Large intestine (tissue), 12 donors: Measurements from ENCODE around the gene KRTAP1-5. TPM values are rescaled to one million over a fixed set of nuclear protein-coding genes. Genes with fewer than 3 reads are reported as not detected.
"Not testable (repeated sequence)": the region's sequence is repeated elsewhere in the genome, so short reads cannot be mapped to it uniquely, and the experiment has no call there.

Experiments
- DNase-seq, 2 donors: peaks; one replicate each; pipeline versions ENCODE4 v3.0.0 to v3.0.0-alpha.2; 2013
- H3K27ac ChIP-seq: one replicate; pipeline ENCODE4 v1.5.1; 2013; ENCODE audit warnings: low read length
- H3K27me3 ChIP-seq: 2 replicates; pipeline ENCODE4 v1.6.1; 2013; ENCODE audit warnings: low read length; ENCODE audit not compliant: control insufficient read depth, insufficient read depth
- H3K36me3 ChIP-seq: 2 replicates; pipeline ENCODE4 v1.6.1; 2013; ENCODE audit warnings: low read length; ENCODE audit not compliant: control insufficient read depth, insufficient read depth
- H3K4me1 ChIP-seq: one replicate; pipeline ENCODE4 v1.6.1; 2013; ENCODE audit warnings: low read length; ENCODE audit not compliant: control insufficient read depth, insufficient read depth
- H3K4me3 ChIP-seq: one replicate; pipeline ENCODE4 v1.5.1; 2013; ENCODE audit warnings: low read length
- H3K9me3 ChIP-seq: one replicate; pipeline ENCODE4 v1.6.1; 2013; ENCODE audit warnings: mild to moderate bottlenecking, low read depth, low read length, moderate library complexity; ENCODE audit not compliant: control insufficient read depth
- WGBS: methylation state at CpG from one replicate; pipeline ENCODE4 v1.1.5; 2013; ENCODE audit warnings: low lambda C conversion rate; ENCODE audit not compliant: insufficient coverage; 5-methylcytosine and 5-hydroxymethylcytosine counted together
- long read RNA-seq, 11 donors: transcript quantifications; one replicate each; lab custom pipeline, GENCODE V29; 2026
- polyA plus RNA-seq: library from polyadenylated mRNA; unstranded; fragments of 120-200 nt; gene quantifications from one replicate; pipeline ENCODE4 v1.2.1, GENCODE V29; 2013

The KRTAP1-5 gene
- not detected for polyA plus RNA-seq
- long read RNA-seq, donor 1: 0 reads
- long read RNA-seq, donor 2: 0 reads
- long read RNA-seq, donor 3: 0 reads
- long read RNA-seq, donor 4: 0 reads
- long read RNA-seq, donor 5: 0 reads
- long read RNA-seq, donor 6: 0 reads
- long read RNA-seq, donor 7: 0 reads
- long read RNA-seq, donor 8: 0 reads
- long read RNA-seq, donor 9: 0 reads
- long read RNA-seq, donor 10: 0 reads
- long read RNA-seq, donor 11: 0 reads

GRCh38 chr17:41026715-41027471 is at the start of gene KRTAP1-5:
Gene KRTAP1-5 (minus strand): TSS chr17:41027208. CDS start chr17:41027155, 53 bp downstream.
- no peaks in the 10 kb centered on the region for H3K9me3 ChIP-seq
- no peaks in the 10 kb centered on the region for H3K27me3 ChIP-seq
- no peaks in the 10 kb centered on the region for H3K4me1 ChIP-seq
- H3K27ac ChIP-seq: no peak within 1 kb of the TSS
- H3K36me3 ChIP-seq: no peaks in the 10 kb centered on the region
- 64% methylated on average over 2 of the region's 9 CpGs for WGBS
- DNase-seq: no peak
- no peak within 1 kb of the TSS for H3K4me3 ChIP-seq

DNA sequence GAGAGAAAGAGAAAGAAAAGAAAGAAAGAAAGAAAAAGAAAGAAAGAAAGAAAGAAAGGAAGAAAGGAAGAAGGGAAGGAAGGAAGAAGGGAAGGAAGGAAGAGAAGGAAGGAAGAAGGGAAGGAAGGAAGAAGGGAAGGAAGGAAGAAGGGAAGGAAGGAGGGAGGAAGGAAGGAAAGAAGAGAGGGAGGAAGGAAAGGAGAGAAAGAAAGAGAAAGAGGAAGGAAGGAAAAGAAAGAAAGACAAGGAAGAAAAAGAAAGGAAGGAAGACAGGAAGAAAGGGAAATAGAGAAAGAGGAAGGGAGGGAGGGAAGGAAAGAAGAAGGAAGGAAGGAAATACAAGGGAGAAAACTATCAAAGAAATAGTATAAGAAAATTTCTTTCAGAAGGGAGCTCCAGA is 49.8 kb upstream of the KRTAP1-5 start:
- Histone ChIP-seq H3K36me3 (no peaks in the 10 kb centered on the region), H3K27ac (no peak overlapping the region), H3K9me3 (no peaks in the 10 kb centered on the region), H3K4me3 (no peak overlapping the region), H3K27me3 (peaks cover 4% of the 10 kb centered on the region), H3K4me1 (no peaks in the 10 kb centered on the region)
- DNase-seq: no peak

DNA sequence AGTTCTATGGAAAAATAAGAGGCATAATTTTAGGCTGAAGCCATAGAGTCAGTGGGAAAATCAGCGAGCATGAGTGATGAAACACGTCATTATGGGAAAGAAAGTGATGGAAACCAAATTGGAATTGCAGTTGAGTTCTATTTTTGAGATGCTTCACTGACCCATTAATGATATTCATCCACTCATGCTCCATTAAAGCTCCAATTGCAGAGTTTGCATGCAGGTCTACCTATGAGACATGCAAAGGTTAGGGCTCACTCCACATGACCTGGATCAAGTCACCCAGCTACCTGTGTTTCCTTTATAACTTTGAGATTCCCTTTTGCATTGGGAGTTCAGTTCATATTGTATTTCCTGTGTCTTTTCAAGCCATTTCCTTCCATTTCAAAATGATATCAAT is 46.7 kb upstream of the KRTAP1-5 start:
- H3K27me3 ChIP-seq: peaks cover 4% of the 10 kb centered on the region
- WGBS: no CpG with 5 or more reads among the region's 2 CpGs

GRCh38 chr17:41071606-41072360 is 44.8 kb upstream of the KRTAP1-5 start:
- Histone ChIP-seq H3K27ac (no peak overlapping the region), H3K27me3 (peaks cover 4% of the 10 kb centered on the region), H3K36me3 (no peaks in the 10 kb centered on the region), H3K4me1 (no peaks in the 10 kb centered on the region), H3K4me3 (no peak overlapping the region), H3K9me3 (no peaks in the 10 kb centered on the region)
- DNase-seq: peak in 1 of 2 donors; percentile 2
- WGBS: no CpG with 5 or more reads among the region's 5 CpGs

More for the DNA sequence above, 46.7 kb upstream of the KRTAP1-5 start:
- Histone ChIP-seq H3K4me3 (no peak overlapping the region), H3K4me1 (no peaks in the 10 kb centered on the region), H3K9me3 (no peaks in the 10 kb centered on the region), H3K27ac (no peak overlapping the region), H3K36me3 (no peaks in the 10 kb centered on the region)
- no peak for DNase-seq

DNA sequence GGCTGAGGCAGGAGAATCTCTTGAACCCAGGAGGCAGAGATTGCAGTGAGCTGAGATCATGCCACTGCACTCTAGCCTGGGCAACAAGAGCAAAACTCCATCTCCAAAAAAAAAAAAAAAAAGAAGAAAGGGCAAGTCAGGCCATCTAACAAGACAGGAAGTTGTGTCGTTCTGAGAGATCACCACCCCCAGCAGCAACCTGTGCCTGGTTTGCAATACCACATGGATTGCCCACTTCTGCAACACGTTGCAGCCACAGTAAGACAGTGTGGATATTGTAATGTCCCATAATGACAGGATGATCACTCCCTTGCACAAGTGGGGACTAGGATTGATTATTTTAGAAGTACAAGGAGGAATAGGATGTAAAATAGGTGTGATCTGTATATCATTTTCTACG is 42.0 kb upstream of the KRTAP1-5 start:
- Histone ChIP-seq H3K4me3 (no peak overlapping the region), H3K27me3 (peaks cover 8% of the 10 kb centered on the region), H3K4me1 (no peaks in the 10 kb centered on the region), H3K9me3 (no peaks in the 10 kb centered on the region), H3K36me3 (no peaks in the 10 kb centered on the region), H3K27ac (no peak overlapping the region)
- DNase-seq: no peak
- WGBS: no CpG with 5 or more reads among the region's 3 CpGs

GRCh38 chr17:41067281-41067680 is 40.3 kb upstream of the KRTAP1-5 start:
- no peak for DNase-seq
- Histone ChIP-seq H3K9me3 (no peaks in the 10 kb centered on the region), H3K36me3 (no peaks in the 10 kb centered on the region), H3K4me1 (no peaks in the 10 kb centered on the region), H3K27me3 (peaks cover 11% of the 10 kb centered on the region), H3K27ac (no peak overlapping the region), H3K4me3 (no peak overlapping the region)

DNA sequence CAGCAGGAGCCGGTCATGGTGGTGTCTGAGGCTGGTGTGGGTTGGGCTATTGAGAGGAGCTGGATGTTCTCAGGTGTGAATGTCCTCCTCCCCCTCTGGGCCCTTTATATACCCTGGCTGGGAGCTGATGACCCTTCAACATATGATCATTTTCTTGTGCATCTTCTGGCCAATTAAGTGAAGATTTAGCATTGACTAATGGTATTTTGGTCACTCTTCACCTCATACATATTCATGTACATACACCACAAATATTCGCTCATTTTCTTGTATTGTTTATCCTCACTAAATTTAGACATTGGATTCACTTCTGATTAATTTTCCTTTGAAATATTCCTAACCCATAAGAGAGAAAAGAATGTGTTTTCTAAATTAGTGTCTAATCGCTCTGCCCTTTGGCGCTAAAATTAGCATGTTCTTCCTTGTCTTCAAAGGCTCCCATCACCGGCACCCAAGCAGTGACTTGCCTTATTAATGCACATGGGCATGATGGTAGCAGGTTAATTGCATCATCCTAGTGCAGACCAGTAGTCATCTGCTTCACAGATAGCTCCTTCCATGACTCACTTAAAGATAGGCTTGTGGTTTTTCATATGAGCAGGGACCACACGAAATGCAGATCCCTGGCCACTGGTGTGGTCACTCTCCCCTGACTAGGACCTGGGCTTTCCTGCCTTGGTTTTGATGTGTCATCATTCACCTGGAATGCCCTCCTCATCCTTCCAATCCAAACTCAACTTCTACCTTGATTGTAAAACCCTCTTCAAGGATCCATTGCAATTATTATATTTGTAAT is 39.0 kb upstream of the KRTAP1-5 start, which contains the start of gene KRTAP2-4:
KRTAP2-4 (minus strand) TSS at position 51 of the 796 bp plus-strand sequence; CDS start at position 17, 34 bp downstream.
- Histone ChIP-seq H3K4me1 (no peaks in the 10 kb centered on the region), H3K9me3 (no peaks in the 10 kb centered on the region), H3K4me3 (no peak within 1 kb of the TSS), H3K27ac (no peak within 1 kb of the TSS), H3K27me3 (peaks cover 11% of the 10 kb centered on the region), H3K36me3 (no peaks in the 10 kb centered on the region)
- WGBS: 86% methylated on average over 1 of the region's 6 CpGs
- no peak for DNase-seq

DNA sequence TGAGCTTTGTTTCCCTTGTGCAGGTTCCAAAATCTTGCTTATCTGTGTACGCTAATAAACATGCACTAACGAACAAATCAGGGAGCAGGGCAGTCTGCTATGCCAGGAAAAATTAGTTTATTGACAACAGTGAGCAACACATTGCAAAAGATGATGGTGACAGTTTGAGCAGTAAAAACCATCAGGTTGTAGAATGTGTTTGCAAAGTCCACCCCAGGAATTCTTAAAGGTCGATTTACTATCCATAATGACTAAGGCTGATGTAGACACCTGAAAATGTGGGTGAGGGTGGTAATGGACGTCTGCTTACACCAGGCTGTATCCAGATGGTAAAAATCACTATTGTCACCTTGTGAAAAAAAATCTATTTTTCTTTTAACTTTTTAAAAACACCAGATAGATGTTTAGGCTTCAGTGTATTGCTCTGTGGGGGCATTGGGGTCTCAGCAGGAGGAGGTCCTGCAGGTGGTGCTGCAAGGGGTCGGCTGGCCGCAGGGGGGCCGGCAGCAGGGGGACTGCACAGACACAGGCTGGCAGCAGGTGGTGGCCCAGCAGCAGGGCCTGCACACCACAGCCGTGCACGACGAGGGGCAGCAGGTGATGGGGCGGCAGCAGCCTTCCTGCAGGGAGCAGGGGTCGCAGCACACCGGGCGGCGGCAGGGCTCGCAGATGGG is 38.1 kb upstream of the KRTAP1-5 start:
- H3K4me3 ChIP-seq, H3K36me3 ChIP-seq, H3K27ac ChIP-seq, H3K9me3 ChIP-seq, DNase-seq, H3K4me1 ChIP-seq: not testable (repeated sequence)
- H3K27me3 ChIP-seq: peaks cover 13% of the 10 kb centered on the region
- no CpG with 5 or more reads among the region's 16 CpGs for WGBS

DNA sequence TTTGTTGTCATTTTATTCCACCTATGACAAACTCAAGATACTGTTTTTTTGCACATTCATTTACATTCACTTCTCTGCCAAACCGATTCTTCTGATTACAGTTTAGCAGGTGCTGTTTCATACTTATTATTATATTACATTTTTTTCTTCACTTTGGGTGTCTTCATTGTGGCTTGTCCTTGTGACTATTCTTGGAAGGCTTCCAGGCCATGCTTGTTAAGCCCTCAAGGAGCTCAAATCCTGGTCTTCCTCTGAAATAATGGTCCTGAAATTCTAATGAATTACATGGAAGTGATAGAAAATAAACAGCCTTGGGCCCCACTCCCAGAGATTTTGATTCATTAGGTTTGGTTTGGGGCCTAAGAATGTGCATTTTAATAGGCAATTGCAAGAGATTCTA is 37.3 kb upstream of the KRTAP1-5 start:
- H3K4me1 ChIP-seq: no peaks in the 10 kb centered on the region
- no peaks in the 10 kb centered on the region for H3K9me3 ChIP-seq
- no peaks in the 10 kb centered on the region for H3K36me3 ChIP-seq
- no peak overlapping the region for H3K4me3 ChIP-seq
- no peak for DNase-seq
- H3K27ac ChIP-seq: no peak overlapping the region
- 100% methylated on average over 1 of the region's 1 CpG for WGBS
- peaks cover 18% of the 10 kb centered on the region for H3K27me3 ChIP-seq
